A673 (cell line): Measurements from ENCODE around the gene RSPH6A. TPM values are rescaled to one million over a fixed set of nuclear protein-coding genes. Genes with fewer than 3 reads are reported as not detected.

Experiments used
- BruUV-seq: library from RNA; stranded (reverse); fragments of 400-500 nt; replicated peaks from 2 replicates; lab custom pipeline; 2021; lab: Mats Ljungman, UMichigan
- CTCF ChIA-PET: fragments of 300-600 bp; sonication (Branson Sonifier 250); formaldehyde crosslinking; loops from one replicate; lab custom pipeline; 2022; ENCODE audit warnings: antibody characterized with exemption; lab: Charles Lee
- POLR2A ChIA-PET: fragments of 300-600 bp; sonication (Branson Sonifier 250); formaldehyde crosslinking; loops from one replicate; lab custom pipeline; 2022; ENCODE audit warnings: antibody characterized with exemption; ENCODE audit not compliant: low non-redundant PET; lab: Charles Lee
- DNase-seq: peaks from one replicate; pipeline ENCODE4 v3.0.0-alpha.2; 2015; ENCODE audit warnings: low spot score
- H3K27ac ChIP-seq: fragments of 200-600 bp; sonication (generic); 2 replicates; pipeline ENCODE4 v1.5.1; 2016; ENCODE audit warnings: mixed run types, low read depth, mild to moderate bottlenecking, mixed read lengths, antibody characterized with exemption, low read length; ENCODE audit not compliant: poor library complexity, severe bottlenecking
- H3K27me3 ChIP-seq: fragments of 200-600 bp; sonication (generic); replicated peaks from 2 replicates; pipeline ENCODE4 v1.6.1; 2017; ENCODE audit warnings: mixed run types, low read depth, mild to moderate bottlenecking, mixed read lengths, antibody characterized with exemption, low read length; ENCODE audit not compliant: insufficient read depth, poor library complexity
- H3K36me3 ChIP-seq: fragments of 200-600 bp; sonication (generic); 2 replicates; pipeline ENCODE4 v1.6.1; 2016; ENCODE audit warnings: mixed run types, mild to moderate bottlenecking, mixed read lengths, antibody characterized with exemption, low read length; ENCODE audit not compliant: insufficient read depth, poor library complexity, severe bottlenecking
- H3K4me1 ChIP-seq: fragments of 200-600 bp; sonication (generic); 2 replicates; pipeline ENCODE4 v1.6.1; 2017; ENCODE audit warnings: mixed run types, mild to moderate bottlenecking, mixed read lengths, antibody characterized with exemption, low read length; ENCODE audit not compliant: insufficient read depth, poor library complexity, severe bottlenecking
- H3K4me3 ChIP-seq: fragments of 200-600 bp; sonication (generic); 2 replicates; pipeline ENCODE4 v1.5.1; 2016; ENCODE audit warnings: low read depth, mixed run types, mild to moderate bottlenecking, mixed read lengths, low read length; ENCODE audit not compliant: poor library complexity, severe bottlenecking
- H3K9me3 ChIP-seq: fragments of 200-600 bp; sonication (generic); 2 replicates; pipeline ENCODE4 v1.6.1; 2016; ENCODE audit warnings: mixed run types, low read depth, mild to moderate bottlenecking, mixed read lengths, antibody characterized with exemption, low read length; ENCODE audit not compliant: poor library complexity, severe bottlenecking
- EZH2 ChIP-seq: fragments of 200-600 bp; sonication (generic); IDR thresholded peaks from 2 replicates; pipeline ENCODE4 v1.6.1; 2017; ENCODE audit warnings: borderline replicate concordance, low read depth, mild to moderate bottlenecking, mixed read lengths, antibody characterized with exemption, low read length; ENCODE audit not compliant: poor library complexity, severe bottlenecking
- intact Hi-C: fragments of 100-400 bp; cut with micrococcal nuclease; formaldehyde crosslinking; loops from one replicate; pipeline ENCODE4 v1.10.0; 2022; ENCODE audit not compliant: unreplicated experiment
- total RNA-seq: library from RNA; stranded (reverse); gene quantifications from 2 replicates; pipeline ENCODE4 v1.2.3, GENCODE V29; 2021
- TF ChIP-seq, protein P1 (sequence below): fragments of 300-800, 200-600 bp; sonication (generic); conservative IDR thresholded peaks from 2 replicates; pipeline ENCODE4 v1.5.1; 2017; ENCODE audit warnings: low read depth, mild to moderate bottlenecking, antibody characterized with exemption, low read length, moderate library complexity, mixed read lengths

Gene RSPH6A
- total RNA-seq, 1 experiment from 2014 or later = 0.19 TPM

DNA sequence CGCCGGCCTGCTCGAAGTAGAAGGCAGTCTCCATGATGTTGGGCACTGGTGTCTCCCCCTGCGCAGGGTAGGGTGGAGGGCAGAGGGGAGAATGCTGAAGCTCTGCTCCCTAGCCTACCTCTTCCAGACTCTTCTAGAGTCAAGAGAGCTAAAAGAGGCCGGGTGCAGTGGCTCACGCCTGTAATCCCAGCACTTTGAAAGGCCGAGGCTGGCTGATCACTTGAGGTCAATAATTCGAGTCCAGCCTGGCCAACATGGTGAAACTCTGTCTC is 10.2 kb downstream of the RSPH6A start:
- Histone ChIP-seq H3K9me3 (no peaks in the 10 kb centered on the region), H3K27ac (no peak overlapping the region), H3K27me3 (no peaks in the 10 kb centered on the region), H3K4me3 (no peak overlapping the region), H3K4me1 (peaks cover 9% of the 10 kb centered on the region), H3K36me3 (no peaks in the 10 kb centered on the region)
- ChIA-PET CTCF (interaction anchor here (1.5 kb wide), 1 partner anchor 12 kb away, joined by 8 read pairs; no protein-coding TSS in a partner anchor), POLR2A (interaction anchor here (0.7 kb wide), 1 partner anchor 17 kb away, joined by 3 read pairs; no protein-coding TSS in a partner anchor)
- TF ChIP-seq EZH2 = no peak
- TF ChIP-seq, protein P1, sequence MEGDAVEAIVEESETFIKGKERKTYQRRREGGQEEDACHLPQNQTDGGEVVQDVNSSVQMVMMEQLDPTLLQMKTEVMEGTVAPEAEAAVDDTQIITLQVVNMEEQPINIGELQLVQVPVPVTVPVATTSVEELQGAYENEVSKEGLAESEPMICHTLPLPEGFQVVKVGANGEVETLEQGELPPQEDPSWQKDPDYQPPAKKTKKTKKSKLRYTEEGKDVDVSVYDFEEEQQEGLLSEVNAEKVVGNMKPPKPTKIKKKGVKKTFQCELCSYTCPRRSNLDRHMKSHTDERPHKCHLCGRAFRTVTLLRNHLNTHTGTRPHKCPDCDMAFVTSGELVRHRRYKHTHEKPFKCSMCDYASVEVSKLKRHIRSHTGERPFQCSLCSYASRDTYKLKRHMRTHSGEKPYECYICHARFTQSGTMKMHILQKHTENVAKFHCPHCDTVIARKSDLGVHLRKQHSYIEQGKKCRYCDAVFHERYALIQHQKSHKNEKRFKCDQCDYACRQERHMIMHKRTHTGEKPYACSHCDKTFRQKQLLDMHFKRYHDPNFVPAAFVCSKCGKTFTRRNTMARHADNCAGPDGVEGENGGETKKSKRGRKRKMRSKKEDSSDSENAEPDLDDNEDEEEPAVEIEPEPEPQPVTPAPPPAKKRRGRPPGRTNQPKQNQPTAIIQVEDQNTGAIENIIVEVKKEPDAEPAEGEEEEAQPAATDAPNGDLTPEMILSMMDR = no peak
- intact Hi-C loops = no loop called here
- no peak for DNase-seq
- no TSS peak for BruUV-seq

GRCh38 chr19:45804140-45804958 is 10.8 kb downstream of the RSPH6A start:
- no TSS peak for BruUV-seq
- CTCF ChIA-PET = interaction anchor here (1.5 kb wide), 1 partner anchor 12 kb away, joined by 8 read pairs; no protein-coding TSS in a partner anchor
- DNase-seq = no peak

GRCh38 chr19:45801603-45802175 is 13.4 kb downstream of the RSPH6A start:
- POLR2A ChIA-PET = no interaction called here

More at GRCh38 chr19:45804140-45804958, 10.8 kb downstream of the RSPH6A start:
- Histone ChIP-seq H3K36me3 (no peaks in the 10 kb centered on the region), H3K4me1 (peaks cover 4% of the 10 kb centered on the region), H3K4me3 (no peak overlapping the region), H3K27ac (no peak overlapping the region), H3K27me3 (no peaks in the 10 kb centered on the region), H3K9me3 (no peaks in the 10 kb centered on the region)
- POLR2A ChIA-PET = interaction anchor here (0.7 kb wide), 1 partner anchor 17 kb away, joined by 3 read pairs; no protein-coding TSS in a partner anchor
- TF ChIP-seq, protein P1 = no peak
- intact Hi-C loops = no loop called here

More at GRCh38 chr19:45801603-45802175, 13.4 kb downstream of the RSPH6A start:
- Histone ChIP-seq H3K4me1 (peaks cover 4% of the 10 kb centered on the region), H3K27me3 (no peaks in the 10 kb centered on the region), H3K9me3 (no peaks in the 10 kb centered on the region), H3K36me3 (no peaks in the 10 kb centered on the region), H3K27ac (no peak overlapping the region), H3K4me3 (no peak overlapping the region)
- TF ChIP-seq, protein P1 = no peak
- TF ChIP-seq EZH2 = no peak
- no TSS peak for BruUV-seq
- intact Hi-C loops = no loop called here
- CTCF ChIA-PET = interaction anchor here (1.0 kb wide), 1 partner anchor 15 kb away, joined by 3 read pairs; no protein-coding TSS in a partner anchor
- no peak for DNase-seq
